ENCODE results near the gene CAPRIN1. TPM values are rescaled to one million over a fixed set of nuclear protein-coding genes. Genes with fewer than 3 reads are reported as not detected.

The CAPRIN1 gene
- total RNA-seq, 1 donor from 2014 or later: 192 TPM

DNA sequence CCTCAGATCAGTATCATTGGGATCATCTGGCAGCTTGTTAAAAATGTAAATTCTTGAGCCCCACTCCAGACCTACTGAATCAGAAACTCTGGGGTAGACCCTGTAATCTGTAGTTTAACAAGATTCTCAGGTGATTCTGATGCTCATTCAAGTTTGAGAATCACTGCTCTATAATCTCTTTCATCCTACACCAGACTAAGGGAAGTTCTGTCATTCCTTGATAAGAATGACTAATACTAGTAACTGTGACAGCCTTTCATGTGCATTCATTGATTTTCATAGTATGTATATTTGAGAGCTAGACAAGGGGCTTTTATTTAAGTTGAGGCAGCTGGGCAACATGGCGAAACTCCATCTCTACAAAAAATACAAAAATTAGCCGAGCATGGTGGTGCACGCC is 83.9 kb downstream of the CAPRIN1 start:
- Histone ChIP-seq H3K27ac (ENCODE audit: low read depth, low read length) (no peak overlapping the region), H3K4me3 (ENCODE audit: low read length in 3 of 3) (no peak overlapping the region), H3K27me3 (ENCODE audit: control insufficient read depth in 3 of 3, insufficient read depth in 3 of 3, low read length in 3 of 3) (no peaks in the 10 kb centered on the region), H3K9ac (ENCODE audit: low read depth in 1 of 3, low read length in 3 of 3) (no peak overlapping the region), H3K4me1 (ENCODE audit: control insufficient read depth in 3 of 3, insufficient read depth in 3 of 3, low read length in 3 of 3) (no peaks in the 10 kb centered on the region), H3K36me3 (ENCODE audit: control insufficient read depth in 3 of 3, insufficient read depth in 3 of 3, low read length in 3 of 3) (peaks cover 79 to 91% (median 85%) of the 10 kb centered on the region in 3 donors), H3K9me3 (ENCODE audit: control insufficient read depth in 3 of 3, low read length in 3 of 3) (no peaks in the 10 kb centered on the region)

DNA sequence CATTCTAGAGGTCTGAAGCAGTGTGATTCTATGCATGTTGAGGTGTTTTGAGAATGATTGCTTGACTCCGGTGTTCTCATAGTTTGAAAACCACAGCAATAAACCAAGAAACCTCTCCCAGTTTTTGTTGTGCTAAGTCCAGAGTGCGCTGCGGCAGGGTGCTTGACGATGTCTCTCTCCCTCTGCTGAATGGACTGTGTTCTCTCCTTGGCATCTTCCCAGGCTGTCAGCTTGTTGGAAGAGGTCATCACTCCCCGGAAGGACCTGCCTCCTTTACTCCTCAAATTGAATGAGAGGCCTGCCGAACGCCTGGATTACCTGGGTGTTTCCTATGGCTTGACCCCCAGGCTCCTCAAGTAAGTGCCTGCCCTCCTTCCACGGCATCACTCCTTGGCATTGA is 84.9 kb downstream of the CAPRIN1 start:
- Histone ChIP-seq H3K9me3 (ENCODE audit: control insufficient read depth in 3 of 3, low read length in 3 of 3) (no peaks in the 10 kb centered on the region), H3K4me3 (ENCODE audit: low read length in 3 of 3) (no peak overlapping the region), H3K36me3 (ENCODE audit: control insufficient read depth in 3 of 3, insufficient read depth in 3 of 3, low read length in 3 of 3) (peaks cover 80 to 91% (median 85%) of the 10 kb centered on the region in 3 donors), H3K27ac (ENCODE audit: low read depth, low read length) (no peak overlapping the region), H3K9ac (ENCODE audit: low read depth in 1 of 3, low read length in 3 of 3) (no peak overlapping the region), H3K4me1 (ENCODE audit: control insufficient read depth in 3 of 3, insufficient read depth in 3 of 3, low read length in 3 of 3) (no peaks in the 10 kb centered on the region), H3K27me3 (ENCODE audit: control insufficient read depth in 3 of 3, insufficient read depth in 3 of 3, low read length in 3 of 3) (no peaks in the 10 kb centered on the region)

DNA sequence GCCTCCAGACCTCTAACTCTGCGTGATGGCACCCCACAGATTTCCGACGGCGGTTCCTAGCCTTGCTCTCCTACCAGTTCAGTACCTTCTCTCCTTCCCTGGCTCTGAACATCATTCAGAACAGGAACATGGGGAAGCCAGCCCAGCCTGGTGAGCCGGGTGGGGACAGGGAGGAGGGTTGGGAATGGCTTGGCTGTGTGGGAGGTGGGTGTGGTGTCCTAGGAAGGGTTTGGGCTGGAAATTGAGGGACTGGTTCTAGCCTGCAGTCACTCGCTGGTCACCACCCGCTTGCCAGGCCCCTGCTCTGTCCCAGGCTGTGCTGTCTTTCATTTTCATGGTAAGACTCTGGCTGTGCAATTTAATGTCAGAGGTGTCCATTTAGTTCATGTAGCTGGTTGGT is 87.8 kb downstream of the CAPRIN1 start:
- Histone ChIP-seq H3K4me1 (ENCODE audit: control insufficient read depth in 3 of 3, insufficient read depth in 3 of 3, low read length in 3 of 3) (no peaks in the 10 kb centered on the region), H3K9ac (ENCODE audit: low read depth in 1 of 3, low read length in 3 of 3) (no peak overlapping the region), H3K27me3 (ENCODE audit: control insufficient read depth in 3 of 3, insufficient read depth in 3 of 3, low read length in 3 of 3) (no peaks in the 10 kb centered on the region), H3K4me3 (ENCODE audit: low read length in 3 of 3) (no peak overlapping the region), H3K36me3 (ENCODE audit: control insufficient read depth in 3 of 3, insufficient read depth in 3 of 3, low read length in 3 of 3) (peaks cover 86 to 94% (median 93%) of the 10 kb centered on the region in 3 donors), H3K9me3 (ENCODE audit: control insufficient read depth in 3 of 3, low read length in 3 of 3) (no peaks in the 10 kb centered on the region), H3K27ac (ENCODE audit: low read depth, low read length) (no peak overlapping the region)

DNA sequence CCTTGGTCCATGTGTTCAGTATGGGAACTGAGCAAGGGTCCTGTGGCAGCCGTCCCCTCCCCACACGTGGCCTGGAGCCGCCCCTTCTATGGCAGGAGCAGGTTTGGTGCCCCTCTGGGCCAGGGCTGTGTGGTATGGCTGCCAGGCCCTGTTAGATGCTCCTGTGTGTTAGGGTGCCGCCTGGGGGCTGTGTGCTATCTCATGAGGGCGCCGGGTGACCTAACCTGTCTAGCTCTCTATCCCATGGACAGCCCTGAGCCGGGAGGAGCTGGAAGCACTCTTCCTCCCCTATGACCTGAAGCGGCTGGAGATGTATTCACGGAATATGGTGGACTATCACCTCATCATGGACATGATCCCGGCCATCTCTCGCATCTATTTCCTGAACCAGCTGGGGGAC is 88.6 kb downstream of the CAPRIN1 start:
- no peaks in the 10 kb centered on the region for H3K27me3 ChIP-seq (ENCODE audit: control insufficient read depth in 3 of 3, insufficient read depth in 3 of 3, low read length in 3 of 3)
- H3K4me3 ChIP-seq (ENCODE audit: low read length in 3 of 3): no peak overlapping the region
- H3K9ac ChIP-seq (ENCODE audit: low read depth in 1 of 3, low read length in 3 of 3): no peak overlapping the region
- H3K36me3 ChIP-seq (ENCODE audit: control insufficient read depth in 3 of 3, insufficient read depth in 3 of 3, low read length in 3 of 3): peaks cover 87 to 94% (median 93%) of the 10 kb centered on the region in 3 donors
- no peaks in the 10 kb centered on the region for H3K9me3 ChIP-seq (ENCODE audit: control insufficient read depth in 3 of 3, low read length in 3 of 3)
- H3K27ac ChIP-seq (ENCODE audit: low read depth, low read length): no peak overlapping the region
- H3K4me1 ChIP-seq (ENCODE audit: control insufficient read depth in 3 of 3, insufficient read depth in 3 of 3, low read length in 3 of 3): no peaks in the 10 kb centered on the region

DNA sequence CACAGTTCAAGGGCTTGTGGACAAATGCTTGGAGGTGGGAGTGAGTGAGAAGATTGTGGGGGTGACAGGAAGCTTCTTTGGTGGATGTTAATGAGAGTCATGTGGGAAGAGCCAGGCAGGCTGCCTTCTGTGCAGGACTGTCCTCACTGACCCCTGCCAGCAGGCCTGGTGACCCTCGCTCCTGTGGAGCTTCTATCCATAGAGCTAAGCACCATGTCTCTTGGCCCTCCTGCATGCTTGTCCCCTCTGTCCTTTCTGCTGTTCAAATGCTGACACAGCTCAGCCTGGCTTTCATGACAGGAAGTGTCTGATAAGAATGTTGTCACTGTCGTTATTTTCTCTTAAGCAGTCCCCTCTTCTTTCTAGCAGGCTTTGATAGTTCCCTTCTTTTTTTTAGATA is 91.5 kb downstream of the CAPRIN1 start:
- Histone ChIP-seq H3K4me1 (ENCODE audit: control insufficient read depth in 3 of 3, insufficient read depth in 3 of 3, low read length in 3 of 3) (no peaks in the 10 kb centered on the region), H3K9me3 (ENCODE audit: control insufficient read depth in 3 of 3, low read length in 3 of 3) (no peaks in the 10 kb centered on the region), H3K9ac (ENCODE audit: low read depth in 1 of 3, low read length in 3 of 3) (no peak overlapping the region), H3K27me3 (ENCODE audit: control insufficient read depth in 3 of 3, insufficient read depth in 3 of 3, low read length in 3 of 3) (no peaks in the 10 kb centered on the region), H3K27ac (ENCODE audit: low read depth, low read length) (no peak overlapping the region), H3K4me3 (ENCODE audit: low read length in 3 of 3) (no peak overlapping the region), H3K36me3 (ENCODE audit: control insufficient read depth in 3 of 3, insufficient read depth in 3 of 3, low read length in 3 of 3) (peaks cover 91 to 98% (median 96%) of the 10 kb centered on the region in 3 donors)

DNA sequence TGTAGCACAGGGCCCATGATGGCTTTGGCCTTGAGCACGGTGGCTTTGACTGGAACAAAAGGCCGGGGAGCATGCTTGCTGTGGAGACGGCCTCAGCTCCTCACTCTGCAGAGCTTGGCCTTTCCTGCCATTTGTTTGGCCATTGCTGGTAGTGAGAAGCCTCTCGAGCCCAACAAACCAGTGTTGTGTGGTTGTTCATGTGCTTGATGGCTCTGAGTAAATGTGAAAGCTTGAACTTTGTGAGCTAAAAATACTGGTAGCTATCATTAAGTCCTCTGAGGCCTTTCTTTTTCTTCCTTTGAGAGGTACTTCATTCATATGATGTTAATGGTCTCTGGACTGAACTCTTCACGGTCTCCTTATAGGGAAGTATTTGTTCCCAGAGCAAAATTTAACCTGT is 93.5 kb downstream of the CAPRIN1 start:
- Histone ChIP-seq H3K4me1 (ENCODE audit: control insufficient read depth in 3 of 3, insufficient read depth in 3 of 3, low read length in 3 of 3) (no peaks in the 10 kb centered on the region), H3K27ac (ENCODE audit: low read depth, low read length) (no peak overlapping the region), H3K4me3 (ENCODE audit: low read length in 3 of 3) (no peak overlapping the region), H3K9ac (ENCODE audit: low read depth in 1 of 3, low read length in 3 of 3) (no peak overlapping the region), H3K36me3 (ENCODE audit: control insufficient read depth in 3 of 3, insufficient read depth in 3 of 3, low read length in 3 of 3) (peaks cover 77 to 94% (median 91%) of the 10 kb centered on the region in 3 donors), H3K27me3 (ENCODE audit: control insufficient read depth in 3 of 3, insufficient read depth in 3 of 3, low read length in 3 of 3) (no peaks in the 10 kb centered on the region), H3K9me3 (ENCODE audit: control insufficient read depth in 3 of 3, low read length in 3 of 3) (no peaks in the 10 kb centered on the region)

DNA sequence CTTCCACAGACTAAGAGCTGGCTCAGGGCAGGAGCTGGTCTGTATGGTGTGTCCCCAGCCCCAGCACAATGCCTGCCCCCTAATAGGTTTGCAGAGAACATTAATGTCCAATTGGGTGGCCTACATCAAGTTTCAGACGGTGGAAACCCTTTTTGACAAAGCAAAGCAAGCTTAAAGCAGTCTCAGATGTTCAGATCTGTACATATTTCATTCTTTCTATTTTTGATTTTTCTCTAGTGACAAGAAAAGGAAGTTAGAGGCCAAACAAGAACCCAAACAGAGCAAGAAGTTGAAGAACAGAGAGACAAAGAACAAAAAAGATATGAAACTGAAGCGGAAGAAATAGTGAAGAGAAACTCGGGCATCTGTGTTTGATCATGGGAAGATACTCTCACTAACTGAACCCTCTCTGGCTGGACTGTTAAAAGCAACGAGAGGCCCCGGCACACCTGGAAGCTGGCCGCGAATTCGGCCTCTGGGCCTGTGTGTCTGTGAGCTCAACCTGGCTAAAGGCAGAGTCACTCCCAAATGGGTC is 94.4 kb downstream of the CAPRIN1 start:
- H3K4me1 ChIP-seq (ENCODE audit: control insufficient read depth in 3 of 3, insufficient read depth in 3 of 3, low read length in 3 of 3): no peaks in the 10 kb centered on the region
- no peak overlapping the region for H3K9ac ChIP-seq (ENCODE audit: low read depth in 1 of 3, low read length in 3 of 3)
- peaks cover 77 to 92% (median 87%) of the 10 kb centered on the region in 3 donors for H3K36me3 ChIP-seq (ENCODE audit: control insufficient read depth in 3 of 3, insufficient read depth in 3 of 3, low read length in 3 of 3)
- no peaks in the 10 kb centered on the region for H3K9me3 ChIP-seq (ENCODE audit: control insufficient read depth in 3 of 3, low read length in 3 of 3)
- H3K27me3 ChIP-seq (ENCODE audit: control insufficient read depth in 3 of 3, insufficient read depth in 3 of 3, low read length in 3 of 3): no peaks in the 10 kb centered on the region
- no peak overlapping the region for H3K4me3 ChIP-seq (ENCODE audit: low read length in 3 of 3)
- H3K27ac ChIP-seq (ENCODE audit: low read depth, low read length): no peak overlapping the region

DNA sequence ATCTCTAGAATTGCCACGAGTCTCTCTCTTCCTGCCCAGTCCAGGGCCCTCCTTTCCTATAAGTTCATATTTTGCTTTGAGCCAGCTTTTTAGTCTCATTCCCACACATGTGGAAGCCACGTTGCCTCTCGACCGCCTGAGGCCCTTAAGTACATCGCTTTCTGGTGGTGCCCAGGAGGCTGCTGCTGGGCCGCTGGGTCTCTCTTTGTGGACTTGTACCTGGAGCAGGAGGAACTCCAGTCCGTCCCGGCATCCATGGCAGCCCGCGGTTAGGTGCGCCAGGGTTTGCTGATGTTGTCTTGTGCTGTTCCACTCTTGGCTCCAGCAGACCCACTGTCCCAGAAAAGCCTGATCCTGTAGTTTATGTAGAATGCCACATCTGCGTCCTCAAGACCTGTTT is 94.9 kb downstream of the CAPRIN1 start:
- no peaks in the 10 kb centered on the region for H3K9me3 ChIP-seq (ENCODE audit: control insufficient read depth in 3 of 3, low read length in 3 of 3)
- H3K36me3 ChIP-seq (ENCODE audit: control insufficient read depth in 3 of 3, insufficient read depth in 3 of 3, low read length in 3 of 3): peaks cover 72 to 87% (median 85%) of the 10 kb centered on the region in 3 donors
- no peak overlapping the region for H3K9ac ChIP-seq (ENCODE audit: low read depth in 1 of 3, low read length in 3 of 3)
- H3K4me3 ChIP-seq (ENCODE audit: low read length in 3 of 3): no peak overlapping the region
- H3K27me3 ChIP-seq (ENCODE audit: control insufficient read depth in 3 of 3, insufficient read depth in 3 of 3, low read length in 3 of 3): no peaks in the 10 kb centered on the region
- no peaks in the 10 kb centered on the region for H3K4me1 ChIP-seq (ENCODE audit: control insufficient read depth in 3 of 3, insufficient read depth in 3 of 3, low read length in 3 of 3)
- no peak overlapping the region for H3K27ac ChIP-seq (ENCODE audit: low read depth, low read length)

DNA sequence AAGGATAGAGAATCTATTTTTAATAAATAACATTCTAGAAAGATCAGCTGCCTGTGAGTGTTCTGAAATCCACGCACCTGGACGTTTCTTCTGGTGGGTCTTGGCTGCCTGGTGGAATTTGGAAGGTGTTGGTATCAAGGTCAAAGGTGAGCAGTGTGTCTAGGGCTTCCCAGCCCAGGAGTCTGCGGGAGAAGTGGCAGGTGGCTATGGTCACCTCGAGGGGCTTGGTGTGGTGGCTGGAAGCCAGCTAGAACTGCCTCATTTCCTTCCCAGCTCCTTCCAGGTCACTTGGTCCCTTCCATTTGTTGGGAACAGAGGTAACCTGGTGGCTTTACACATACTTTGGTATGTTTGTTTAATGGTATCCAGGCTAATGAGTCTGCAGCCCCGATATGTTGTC is 95.3 kb downstream of the CAPRIN1 start:
- Histone ChIP-seq H3K9ac (ENCODE audit: low read depth in 1 of 3, low read length in 3 of 3) (no peak overlapping the region), H3K27me3 (ENCODE audit: control insufficient read depth in 3 of 3, insufficient read depth in 3 of 3, low read length in 3 of 3) (no peaks in the 10 kb centered on the region), H3K9me3 (ENCODE audit: control insufficient read depth in 3 of 3, low read length in 3 of 3) (no peaks in the 10 kb centered on the region), H3K27ac (ENCODE audit: low read depth, low read length) (no peak overlapping the region), H3K4me1 (ENCODE audit: control insufficient read depth in 3 of 3, insufficient read depth in 3 of 3, low read length in 3 of 3) (no peaks in the 10 kb centered on the region), H3K36me3 (ENCODE audit: control insufficient read depth in 3 of 3, insufficient read depth in 3 of 3, low read length in 3 of 3) (peaks cover 68 to 86% (median 81%) of the 10 kb centered on the region in 3 donors), H3K4me3 (ENCODE audit: low read length in 3 of 3) (no peak overlapping the region)

DNA sequence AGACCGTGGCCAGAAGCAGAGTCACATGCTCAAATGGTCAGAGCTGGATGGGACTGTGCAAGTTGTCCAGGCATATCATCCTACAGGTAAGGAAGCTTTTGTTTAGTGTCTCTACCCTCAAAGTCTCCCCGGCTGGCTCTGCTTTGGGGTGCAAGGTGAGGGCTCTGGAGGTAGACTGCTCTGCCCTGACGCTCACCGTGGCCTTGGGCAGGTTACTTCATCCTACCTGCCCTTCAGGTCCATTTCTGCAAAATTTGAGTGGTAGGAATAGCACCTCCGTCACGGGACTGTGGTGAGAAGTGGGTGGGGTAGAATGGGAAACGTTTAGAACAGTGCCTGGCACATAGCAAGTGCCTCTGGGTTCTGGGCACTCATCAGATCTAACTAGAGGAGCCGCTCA is 96.0 kb downstream of the CAPRIN1 start:
- Histone ChIP-seq H3K9me3 (ENCODE audit: control insufficient read depth in 3 of 3, low read length in 3 of 3) (no peaks in the 10 kb centered on the region), H3K9ac (ENCODE audit: low read depth in 1 of 3, low read length in 3 of 3) (no peak overlapping the region), H3K4me3 (ENCODE audit: low read length in 3 of 3) (no peak overlapping the region), H3K4me1 (ENCODE audit: control insufficient read depth in 3 of 3, insufficient read depth in 3 of 3, low read length in 3 of 3) (no peaks in the 10 kb centered on the region), H3K27me3 (ENCODE audit: control insufficient read depth in 3 of 3, insufficient read depth in 3 of 3, low read length in 3 of 3) (no peaks in the 10 kb centered on the region), H3K36me3 (ENCODE audit: control insufficient read depth in 3 of 3, insufficient read depth in 3 of 3, low read length in 3 of 3) (peaks cover 67 to 86% (median 75%) of the 10 kb centered on the region in 3 donors), H3K27ac (ENCODE audit: low read depth, low read length) (no peak overlapping the region)

Measured in skeletal muscle tissue (tissue), 4 donors.